Measurements from ENCODE around the gene NUP58.

Gene NUP58

GRCh38 chr13:25335856-25336255 is 34.4 kb downstream of the NUP58 start:
- H3K9ac ChIP-seq (ENCODE audit: low read length) = no peak overlapping the region
- no peaks in the 10 kb centered on the region for H3F3A ChIP-seq (ENCODE audit: insufficient read depth, low read length)
- H2AFZ ChIP-seq (ENCODE audit: low read length) = no peak overlapping the region
- no peaks in the 10 kb centered on the region for H3K4me1 ChIP-seq (ENCODE audit: low read length)
- H3K4me2 ChIP-seq (ENCODE audit: low read depth, low read length) = no peak overlapping the region
- no peak overlapping the region for H3K27ac ChIP-seq (ENCODE audit: low read length)
- H3K9me3 ChIP-seq (replicated peaks; ENCODE audit: insufficient read depth, low read length) = no peaks in the 10 kb centered on the region
- TF ChIP-seq EZH2 (optimal IDR thresholded peaks at IDR 0.05; ENCODE audit: low read depth, low read length) (no peak), EZH2phosphoT487 (IDR thresholded peaks at IDR 0.05; ENCODE audit: low read length) (no peak), CTCF (IDR thresholded peaks at IDR 0.05; ENCODE audit: low read length) (no peak)
- no peaks in the 10 kb centered on the region for H3K27me3 ChIP-seq (replicated peaks; ENCODE audit: insufficient read depth, low read length)
- H3K36me3 ChIP-seq (replicated peaks; ENCODE audit: insufficient read depth, low read length) = no peaks in the 10 kb centered on the region
- H4K20me1 ChIP-seq (ENCODE audit: insufficient read depth, low read length) = no peaks in the 10 kb centered on the region
- H3K4me3 ChIP-seq (ENCODE audit: low read length) = no peak overlapping the region
- no peak for DNase-seq
- H3K79me2 ChIP-seq (ENCODE audit: low read length) = no peaks in the 10 kb centered on the region
- H3K9me2 ChIP-seq (replicated peaks; ENCODE audit: insufficient read depth, low read length) = no peaks in the 10 kb centered on the region

- H2AFZ ChIP-seq (ENCODE audit: low read length) = no peak overlapping the region
- H3K9me3 ChIP-seq (replicated peaks; ENCODE audit: insufficient read depth, low read length) = no peaks in the 10 kb centered on the region
- TF ChIP-seq CTCF (IDR thresholded peaks at IDR 0.05; ENCODE audit: low read length) (no peak), EZH2phosphoT487 (IDR thresholded peaks at IDR 0.05; ENCODE audit: low read length) (no peak), EZH2 (optimal IDR thresholded peaks at IDR 0.05; ENCODE audit: low read depth, low read length) (no peak)
- no peak overlapping the region for H3K4me3 ChIP-seq (ENCODE audit: low read length)
- H3K36me3 ChIP-seq (replicated peaks; ENCODE audit: insufficient read depth, low read length) = no peaks in the 10 kb centered on the region
- H3K4me1 ChIP-seq (ENCODE audit: low read length) = no peaks in the 10 kb centered on the region
- no peaks in the 10 kb centered on the region for H3K79me2 ChIP-seq (ENCODE audit: low read length)
- H3K9ac ChIP-seq (ENCODE audit: low read length) = no peak overlapping the region
- no peaks in the 10 kb centered on the region for H4K20me1 ChIP-seq (ENCODE audit: insufficient read depth, low read length)
- no peak overlapping the region for H3K27ac ChIP-seq (ENCODE audit: low read length)
- H3K27me3 ChIP-seq (replicated peaks; ENCODE audit: insufficient read depth, low read length) = no peaks in the 10 kb centered on the region
- no peaks in the 10 kb centered on the region for H3F3A ChIP-seq (ENCODE audit: insufficient read depth, low read length)
- H3K9me2 ChIP-seq (replicated peaks; ENCODE audit: insufficient read depth, low read length) = no peaks in the 10 kb centered on the region
- no peak for DNase-seq
- no peak overlapping the region for H3K4me2 ChIP-seq (ENCODE audit: low read depth, low read length)
Observed at GRCh38 chr13:25345576-25345975, 44.2 kb downstream of the NUP58 start.

- TF ChIP-seq CTCF (IDR thresholded peaks at IDR 0.05; ENCODE audit: low read length) = no peak
- no peak for TF ChIP-seq EZH2phosphoT487 (IDR thresholded peaks at IDR 0.05; ENCODE audit: low read length)
- TF ChIP-seq EZH2 (optimal IDR thresholded peaks at IDR 0.05; ENCODE audit: low read depth, low read length) = no peak
- H3K9me3 ChIP-seq (replicated peaks; ENCODE audit: insufficient read depth, low read length) = no peaks in the 10 kb centered on the region
- no peak overlapping the region for H3K9ac ChIP-seq (ENCODE audit: low read length)
- no peak overlapping the region for H3K4me2 ChIP-seq (ENCODE audit: low read depth, low read length)
- no peak overlapping the region for H3K27ac ChIP-seq (ENCODE audit: low read length)
- no peaks in the 10 kb centered on the region for H3K4me1 ChIP-seq (ENCODE audit: low read length)
- no peaks in the 10 kb centered on the region for H3K9me2 ChIP-seq (replicated peaks; ENCODE audit: insufficient read depth, low read length)
- H3K79me2 ChIP-seq (ENCODE audit: low read length) = no peaks in the 10 kb centered on the region
- no peak overlapping the region for H3K4me3 ChIP-seq (ENCODE audit: low read length)
- H3K36me3 ChIP-seq (replicated peaks; ENCODE audit: insufficient read depth, low read length) = no peaks in the 10 kb centered on the region
- H2AFZ ChIP-seq (ENCODE audit: low read length) = no peak overlapping the region
- DNase-seq = no peak
- H4K20me1 ChIP-seq (ENCODE audit: insufficient read depth, low read length) = no peaks in the 10 kb centered on the region
- H3F3A ChIP-seq (ENCODE audit: insufficient read depth, low read length) = no peaks in the 10 kb centered on the region
- H3K27me3 ChIP-seq (replicated peaks; ENCODE audit: insufficient read depth, low read length) = no peaks in the 10 kb centered on the region
Observed at GRCh38 chr13:25347151-25347550, 45.7 kb downstream of the NUP58 start.
